Adipose tissue (tissue), 3 donors: ENCODE measurements around the gene SLC13A3. TPM values are rescaled to one million over a fixed set of nuclear protein-coding genes. Genes with fewer than 3 reads are reported as not detected.

Source experiments
- H3K27ac ChIP-seq: one replicate; pipeline ENCODE4 v1.5.1; 2013; ENCODE audit warnings: low read depth, low read length
- WGBS, 3 donors: extraction: QIAGEN DNeasy Blood & Tissue Kit; methylation state at CpG; one replicate each; pipeline ENCODE4 v1.1.7; 2013; 5-methylcytosine and 5-hydroxymethylcytosine counted together
- polyA plus RNA-seq, 3 donors: library from polyadenylated mRNA; stranded (reverse); fragments of 200-250 nt; gene quantifications; one replicate each; pipeline ENCODE4 v1.2.3, GENCODE V29; 2013
- donor health status: healthy with polysubstance abuse.
- donor health status: Bipolar disorder and iron deficiency.
- donor health status: healthy.

The SLC13A3 gene
- polyA plus RNA-seq, 3 donors: 0.48 to 2.2 (median 1.2) TPM

DNA sequence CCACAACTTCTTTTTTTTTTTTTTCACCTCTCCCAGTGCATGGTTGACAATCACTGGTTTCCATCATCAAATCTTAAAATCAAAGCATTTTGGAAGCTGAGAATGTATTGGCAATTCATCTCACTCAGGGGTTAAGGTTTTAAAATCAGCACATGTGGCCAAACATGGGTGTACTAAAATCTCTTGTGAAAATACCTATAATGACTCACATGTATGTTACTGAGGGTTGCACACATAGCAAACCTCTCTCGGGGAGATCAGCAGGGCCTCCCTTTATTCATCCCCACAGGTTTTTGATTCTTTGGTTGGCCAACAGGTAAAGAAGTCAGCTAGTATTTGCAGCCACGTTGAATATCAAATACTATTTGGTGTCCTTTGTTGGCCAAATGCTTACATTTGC is 56.5 kb downstream of the SLC13A3 start:
- H3K27ac ChIP-seq: no peak overlapping the region
- 51 to 55% (median 51%) methylated on average over 2 of the region's 2 CpGs for WGBS, 3 donors

DNA sequence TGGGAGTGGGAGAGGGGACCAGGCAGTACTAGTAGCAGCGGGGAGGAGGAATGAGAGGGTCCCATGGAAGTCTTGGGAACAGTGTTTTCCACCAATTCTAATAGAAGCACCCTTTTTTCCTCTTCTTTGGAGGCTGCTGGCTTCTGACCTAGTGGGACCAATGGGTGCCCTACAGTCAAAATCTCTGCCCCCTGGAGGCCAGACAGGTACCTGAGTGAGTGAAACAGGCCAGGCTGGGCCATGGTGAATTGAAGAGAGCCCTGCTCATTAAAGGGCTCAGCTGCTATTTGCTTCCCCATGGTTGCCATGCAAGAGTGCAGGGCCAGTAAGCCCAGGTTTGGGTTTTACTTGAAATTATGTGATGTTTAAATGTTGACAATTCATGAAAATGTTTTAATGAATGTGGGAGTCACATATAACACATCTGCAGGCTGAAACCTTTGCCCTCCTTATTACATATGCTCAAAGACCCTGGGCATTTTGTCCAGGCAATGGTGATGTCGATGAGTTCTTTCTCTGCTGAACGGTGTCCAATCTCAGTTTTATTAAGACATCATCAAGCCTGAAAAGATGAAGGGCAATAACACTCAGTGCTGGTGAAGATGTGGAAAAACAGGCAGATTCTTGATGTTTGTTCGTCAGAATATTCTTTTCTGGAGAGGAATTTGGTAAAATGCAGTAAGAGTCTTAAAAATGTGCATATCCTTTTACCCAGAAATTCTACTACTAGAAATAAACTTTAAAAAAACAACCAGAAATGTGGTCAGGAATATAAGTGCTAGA is 58.5 kb downstream of the SLC13A3 start:
- 95% methylated on average over 4 of the region's 4 CpGs for WGBS, 3 donors
- H3K27ac ChIP-seq: no peak overlapping the region

GRCh38 chr20:46590443-46590842 is 60.8 kb downstream of the SLC13A3 start:
- WGBS, 3 donors: 30 to 48% (median 31%) methylated on average over 1 of the region's 1 CpG
- H3K27ac ChIP-seq: no peak overlapping the region

- 68 to 76% (median 69%) methylated on average over 14 of the region's 14 CpGs for WGBS, 3 donors
These were observed 62.4 kb downstream of the SLC13A3 start for GRCh38 chr20:46588532-46589511.

DNA sequence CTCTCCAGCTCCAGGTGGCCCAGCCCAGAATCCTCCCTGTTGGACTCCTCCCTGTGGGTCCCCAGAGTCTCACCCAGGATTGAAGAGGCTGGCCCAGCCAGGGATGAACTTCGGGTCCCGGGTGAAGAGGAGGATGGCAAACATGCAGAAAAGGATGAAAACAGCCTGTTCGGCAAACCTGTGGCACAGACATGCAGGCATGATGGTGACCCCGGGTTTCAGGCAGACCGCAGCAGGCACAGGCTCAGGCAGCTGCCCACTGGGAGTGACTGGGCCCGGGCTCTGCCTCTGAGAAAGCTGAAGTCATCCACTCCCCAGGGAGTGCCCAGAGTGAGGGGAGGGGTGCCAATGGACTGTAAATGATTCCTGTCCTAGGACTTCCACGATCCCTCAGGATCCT is 63.3 kb downstream of the SLC13A3 start:
- 79 to 82% (median 80%) methylated on average over 7 of the region's 7 CpGs for WGBS, 3 donors
- H3K27ac ChIP-seq: no peak overlapping the region

More at GRCh38 chr20:46588532-46589511, 62.4 kb downstream of the SLC13A3 start:
- H3K27ac ChIP-seq: no peak overlapping the region

- H3K27ac ChIP-seq: no peak overlapping the region
- 96 to 98% (median 97%) methylated on average over 5 of the region's 5 CpGs for WGBS, 3 donors
These were observed 64.5 kb downstream of the SLC13A3 start for GRCh38 chr20:46586724-46587123.

DNA sequence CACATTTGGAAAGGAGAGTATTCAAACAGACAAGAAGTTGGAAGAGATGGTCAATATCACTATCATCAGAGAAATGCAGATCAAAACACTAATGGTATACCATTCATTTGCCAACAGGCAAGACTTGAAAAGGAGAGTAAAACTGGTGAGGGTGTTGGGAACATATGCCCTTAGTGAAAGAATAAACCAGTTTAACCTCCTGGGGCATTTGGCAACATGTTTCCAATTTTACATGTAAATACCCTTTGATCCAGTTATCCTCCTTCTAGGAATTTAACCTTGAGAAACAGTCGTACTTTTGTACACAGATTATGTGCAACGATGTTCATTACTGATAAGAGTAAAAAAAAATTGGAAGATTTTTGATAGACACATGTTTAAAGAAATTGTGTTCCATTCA is 66.8 kb downstream of the SLC13A3 start:
- 26 to 76% (median 66%) methylated on average over 2 of the region's 2 CpGs for WGBS, 3 donors
- H3K27ac ChIP-seq: no peak overlapping the region

- 81 to 82% (median 82%) methylated on average over 17 of the region's 17 CpGs for WGBS, 3 donors
- H3K27ac ChIP-seq: no peak overlapping the region
These were observed 67.6 kb downstream of the SLC13A3 start for GRCh38 chr20:46583411-46584214.

DNA sequence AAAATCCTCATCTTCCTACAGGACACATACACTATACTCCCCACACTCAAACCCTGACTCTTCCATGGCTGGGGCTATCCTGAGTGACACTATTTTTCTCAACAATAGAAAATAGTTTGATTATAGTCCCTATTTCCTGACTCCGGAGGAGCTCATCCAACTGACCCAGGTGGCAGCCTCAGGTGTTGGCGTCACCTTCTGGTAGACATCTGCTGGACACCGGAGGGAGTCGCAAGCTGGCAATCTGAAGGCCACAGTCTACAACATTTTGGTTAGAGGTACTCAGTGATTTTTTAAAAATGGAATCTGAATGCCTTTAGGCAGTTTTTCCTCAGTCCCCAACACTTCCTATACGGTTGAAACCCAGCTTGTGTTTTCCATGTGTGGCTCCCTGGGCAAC is 68.6 kb downstream of the SLC13A3 start:
- WGBS, 3 donors: 93% methylated on average over 5 of the region's 5 CpGs
- no peak overlapping the region for H3K27ac ChIP-seq

- 71 to 83% (median 78%) methylated on average over 3 of the region's 3 CpGs for WGBS, 3 donors
- H3K27ac ChIP-seq: no peak overlapping the region
These were observed 69.9 kb downstream of the SLC13A3 start for GRCh38 chr20:46581391-46581790.

- WGBS, 3 donors: 94 to 96% (median 94%) methylated on average over 2 of the region's 2 CpGs
These were observed 70.5 kb downstream of the SLC13A3 start for GRCh38 chr20:46580613-46581205.

DNA sequence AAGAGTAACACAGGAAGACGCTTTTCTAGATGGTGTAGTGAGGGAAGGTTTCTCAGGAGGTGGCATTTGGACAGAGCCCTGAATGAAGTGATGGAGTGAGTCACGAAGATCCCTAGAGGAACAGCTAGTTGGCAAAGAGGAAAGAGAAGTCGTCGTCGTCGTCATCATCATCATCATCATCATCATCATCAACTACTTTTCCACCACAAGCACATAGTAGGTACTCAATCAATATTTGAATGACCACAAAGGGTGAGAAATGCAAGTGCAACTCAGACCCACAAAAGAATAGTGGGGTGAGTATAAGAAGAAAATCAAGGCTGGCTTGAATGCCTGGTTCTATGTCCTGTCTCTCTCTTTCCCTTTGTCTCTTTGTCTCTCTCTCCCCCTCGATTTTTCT is 72.5 kb downstream of the SLC13A3 start:
- 85 to 90% (median 87%) methylated on average over 7 of the region's 7 CpGs for WGBS, 3 donors
- no peak overlapping the region for H3K27ac ChIP-seq

More at GRCh38 chr20:46580613-46581205, 70.5 kb downstream of the SLC13A3 start:
- H3K27ac ChIP-seq: no peak overlapping the region

- H3K27ac ChIP-seq: no peak overlapping the region
- WGBS, 3 donors: 78 to 86% (median 80%) methylated on average over 6 of the region's 6 CpGs
These were observed 74.4 kb downstream of the SLC13A3 start for GRCh38 chr20:46576774-46577395.

DNA sequence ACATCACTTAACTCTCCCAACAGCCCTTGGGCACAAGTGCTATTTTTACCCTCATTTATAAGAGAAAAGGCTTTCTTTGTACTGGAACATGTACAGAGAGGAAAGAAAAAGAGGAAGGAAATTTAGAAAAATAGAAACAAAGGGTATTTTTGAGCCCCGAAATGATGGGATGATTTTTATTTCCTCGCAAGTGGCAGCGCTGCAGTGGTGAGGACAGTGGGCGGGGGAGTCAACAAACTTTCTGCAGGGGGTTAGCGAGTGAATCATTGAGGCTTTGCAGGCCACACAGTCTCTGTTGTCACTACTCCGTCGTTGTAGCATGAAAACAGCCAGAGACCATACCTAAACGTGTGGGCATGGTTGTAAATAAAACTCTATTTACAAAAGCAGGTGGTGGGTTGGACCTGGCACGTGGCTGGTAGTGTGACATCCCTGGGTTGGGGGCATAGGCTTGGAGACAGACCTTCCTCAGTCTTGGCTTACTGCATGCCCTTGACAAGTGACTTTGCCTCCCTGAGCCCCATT is 75.3 kb downstream of the SLC13A3 start:
- WGBS, 3 donors: 37 to 53% (median 38%) methylated on average over 9 of the region's 9 CpGs
- no peak overlapping the region for H3K27ac ChIP-seq

- H3K27ac ChIP-seq: no peak overlapping the region
- 74 to 84% (median 76%) methylated on average over 5 of the region's 5 CpGs for WGBS, 3 donors
These were observed 75.9 kb downstream of the SLC13A3 start for GRCh38 chr20:46575394-46575793.

- 71 to 87% (median 80%) methylated on average over 19 of the region's 19 CpGs for WGBS, 3 donors
- no peak overlapping the region for H3K27ac ChIP-seq
These were observed 77.3 kb downstream of the SLC13A3 start for GRCh38 chr20:46573788-46574584.

- no peak overlapping the region for H3K27ac ChIP-seq
- WGBS, 3 donors: 51 to 72% (median 57%) methylated on average over 6 of the region's 6 CpGs
These were observed 78.0 kb downstream of the SLC13A3 start for GRCh38 chr20:46573234-46573633.
